HepG2 (cell line): Measurements from ENCODE around the gene ZBTB20. TPM values are rescaled to one million over a fixed set of nuclear protein-coding genes. Genes with fewer than 3 reads are reported as not detected.

Source experiments
- AFF4 ChIP-seq: sonication (generic); formaldehyde crosslinking; IDR thresholded peaks from 2 replicates; pipeline ENCODE4 v1.4.0; 2020; ENCODE audit warnings: missing genetic modification reagents
- ARID4A ChIP-seq: sonication (generic); formaldehyde crosslinking; IDR thresholded peaks from 2 replicates; pipeline ENCODE4 v1.5.0; 2020; ENCODE audit warnings: mild to moderate bottlenecking, missing genetic modification reagents, borderline replicate concordance
- CREB1 ChIP-seq, 2 experiments: fragments of 450-650 bp in 1 of 2; IDR thresholded peaks; 2 replicates each; pipeline ENCODE4 v1.6.1; 2016 to 2017; ENCODE audit warnings: control low read depth in 1 of 2, mild to moderate bottlenecking in 1 of 2, missing compliant biosample characterization in 1 of 2, missing genetic modification characterization in 1 of 2
- HNF4G ChIP-seq, 2 experiments: sonication (generic) in 1 of 2; formaldehyde crosslinking in 1 of 2; IDR thresholded peaks; 2 replicates each; pipeline versions ENCODE4 v1.4.0 to v1.6.1; 2011 to 2020; ENCODE audit warnings: borderline replicate concordance in 2 of 2, low read depth in 2 of 2, mild to moderate bottlenecking in 2 of 2, low read length in 1 of 2, missing genetic modification reagents in 1 of 2, moderate library complexity in 1 of 2
- MBNL3 ChIP-seq: fragments of 250-450 bp; sonication (Bioruptor Pico); conservative IDR thresholded peaks from 2 replicates; pipeline ENCODE4 v1.8.0; 2022; ENCODE audit warnings: mild to moderate bottlenecking, inconsistent platforms
- MED8 ChIP-seq: sonication (generic); formaldehyde crosslinking; IDR thresholded peaks from 2 replicates; pipeline ENCODE4 v1.8.1; 2023; ENCODE audit warnings: mild to moderate bottlenecking, missing genetic modification reagents; ENCODE audit not compliant: insufficient replicate concordance
- NR2C2 ChIP-seq: sonication (generic); formaldehyde crosslinking; IDR thresholded peaks from 2 replicates; pipeline ENCODE4 v1.4.0; 2020; ENCODE audit warnings: missing genetic modification reagents, mild to moderate bottlenecking, moderate library complexity, borderline replicate concordance
- PHF5A ChIP-seq: IDR thresholded peaks from one replicate; pipeline ENCODE4 v1.6.1; 2018; ENCODE audit warnings: low read depth, missing genetic modification reagents; ENCODE audit not compliant: unreplicated experiment
- SIX1 ChIP-seq: sonication (generic); formaldehyde crosslinking; IDR thresholded peaks from 2 replicates; pipeline ENCODE4 v1.4.0; 2020; ENCODE audit warnings: missing genetic modification reagents, borderline replicate concordance
- SMC3 ChIP-seq: IDR thresholded peaks from 2 replicates; pipeline ENCODE4 v1.6.1; 2011; ENCODE audit warnings: low read length, improper control_type of control experiment
- SOX13 ChIP-seq, 3 experiments: fragments of 450-650 bp in 1 of 3; sonication (generic) in 1 of 3; formaldehyde crosslinking in 1 of 3; IDR thresholded peaks in 2 of 3; conservative IDR thresholded peaks in 1 of 3; 2 replicates each; pipeline versions ENCODE4 v1.5.0 to v1.6.1; 2016 to 2020; ENCODE audit warnings: antibody characterized with exemption in 1 of 3, mild to moderate bottlenecking in 1 of 3, missing compliant biosample characterization in 1 of 3, missing genetic modification reagents in 1 of 3, moderate library complexity in 1 of 3
- ZFX ChIP-seq: sonication (generic); formaldehyde crosslinking; IDR thresholded peaks from 2 replicates; pipeline ENCODE4 v1.4.0; 2020; ENCODE audit warnings: mild to moderate bottlenecking, low read depth, missing genetic modification reagents, moderate library complexity
- ZNF343 ChIP-seq: sonication (generic); formaldehyde crosslinking; IDR thresholded peaks from 2 replicates; pipeline ENCODE4 v1.4.0; 2020; ENCODE audit warnings: mild to moderate bottlenecking, missing genetic modification reagents
- ZNF383 ChIP-seq: sonication (generic); formaldehyde crosslinking; IDR thresholded peaks from 2 replicates; pipeline ENCODE4 v1.4.0; 2020; ENCODE audit warnings: missing genetic modification reagents, mild to moderate bottlenecking, borderline replicate concordance
- ZNF552 ChIP-seq: sonication (generic); formaldehyde crosslinking; IDR thresholded peaks from 2 replicates; pipeline ENCODE4 v1.9.0; 2022; ENCODE audit warnings: missing genetic modification reagents, mild to moderate bottlenecking, borderline replicate concordance
- polyA plus RNA-seq, 8 experiments: library from polyadenylated mRNA; depleted of rRNA in 3 of 8; stranded (reverse) in 7 of 8; unstranded in 1 of 8; fragments of >200 nt; fragmentation: Illumina TruSeq in 4 of 8; extraction: Trizol in 4 of 8; gene quantifications; 2 replicates each; pipeline versions ENCODE4 v1.2.1 to v1.2.3, GENCODE V29; 2011 to 2016; ENCODE audit warnings: low read depth in 4 of 8, missing spikeins in 1 of 8, mixed read lengths in 1 of 8; ENCODE audit not compliant: insufficient read depth in 1 of 8
- total RNA-seq, 5 experiments: library from RNA; depleted of rRNA; stranded (reverse); fragments of >200 nt; fragmentation: Illumina TruSeq; extraction: Trizol; gene quantifications; 2 replicates each; pipeline ENCODE4 v1.2.3, GENCODE V29; 2016; ENCODE audit warnings: low read depth in 1 of 5
- TF ChIP-seq, protein P1 (sequence below): IDR thresholded peaks from 2 replicates; pipeline ENCODE4 v1.4.0; 2020; ENCODE audit warnings: mild to moderate bottlenecking, missing genetic modification reagents

Gene ZBTB20
- total and polyA plus RNA-seq, 2 of the 13 experiments (the other 11 are each of a cell fraction or from before 2014, with no cell fraction given) = 1.9 to 8.8 TPM

DNA sequence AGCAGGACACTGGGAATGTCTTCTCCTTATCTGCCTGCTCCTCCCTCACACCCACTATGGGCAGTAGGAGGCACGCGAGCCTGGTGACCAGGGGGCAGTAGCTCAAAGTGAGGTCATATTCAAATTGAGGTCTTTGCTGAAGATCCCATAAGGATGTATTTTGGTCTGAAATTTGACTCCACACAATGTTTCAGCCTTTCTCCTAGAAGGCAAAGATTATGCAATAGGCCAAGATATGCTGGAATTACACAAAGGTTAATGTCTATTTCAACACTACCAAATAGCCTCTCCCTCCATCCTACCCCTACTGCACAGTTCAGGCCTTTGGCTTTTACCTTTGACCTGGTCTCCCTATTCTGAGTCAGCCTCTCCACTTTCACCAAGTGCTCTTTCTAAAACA, 650.2 kb downstream of the ZBTB20 start (continued):
- TF ChIP-seq ARID4A (CRISPR knock-in tag) (peak; percentile 19; the same call in 1 of the 2 replicates), ZNF343 (no peak), PHF5A (CRISPR knock-in tag) (no peak), ZNF383 (CRISPR knock-in tag) (no peak), AFF4 (CRISPR knock-in tag) (no peak), SMC3 (no peak), ZNF552 (CRISPR knock-in tag) (no peak), MBNL3 (no peak), NR2C2 (peak; percentile 88), HNF4G (IDR thresholded peaks at IDR 0.05; ENCODE audit: borderline replicate concordance, low read depth, low read length) (peak; percentile 69; the same call in 1 of the 2 replicates), HNF4G (CRISPR knock-in tag; IDR thresholded peaks at IDR 0.05; ENCODE audit: borderline replicate concordance, low read depth) (no peak), SOX13 (IDR thresholded peaks at IDR 0.05) (no peak), SOX13 (CRISPR knock-in tag; conservative IDR thresholded peaks at IDR 0.05 in 1 of 2, IDR thresholded peaks at IDR 0.05 in 1 of 2) (peak in 1 of 2 experiments; percentile 37; a peak in 1 of 4 replicates), MED8 (CRISPR knock-in tag) (no peak), CREB1 (IDR thresholded peaks at IDR 0.05) (no peak), CREB1 (CRISPR knock-in tag; IDR thresholded peaks at IDR 0.05) (0 out of 2 replicates have a peak, but pooled peaks have one; percentile 14), SIX1 (peak; percentile 87), ZFX (CRISPR knock-in tag) (no peak)
- TF ChIP-seq, protein P1, sequence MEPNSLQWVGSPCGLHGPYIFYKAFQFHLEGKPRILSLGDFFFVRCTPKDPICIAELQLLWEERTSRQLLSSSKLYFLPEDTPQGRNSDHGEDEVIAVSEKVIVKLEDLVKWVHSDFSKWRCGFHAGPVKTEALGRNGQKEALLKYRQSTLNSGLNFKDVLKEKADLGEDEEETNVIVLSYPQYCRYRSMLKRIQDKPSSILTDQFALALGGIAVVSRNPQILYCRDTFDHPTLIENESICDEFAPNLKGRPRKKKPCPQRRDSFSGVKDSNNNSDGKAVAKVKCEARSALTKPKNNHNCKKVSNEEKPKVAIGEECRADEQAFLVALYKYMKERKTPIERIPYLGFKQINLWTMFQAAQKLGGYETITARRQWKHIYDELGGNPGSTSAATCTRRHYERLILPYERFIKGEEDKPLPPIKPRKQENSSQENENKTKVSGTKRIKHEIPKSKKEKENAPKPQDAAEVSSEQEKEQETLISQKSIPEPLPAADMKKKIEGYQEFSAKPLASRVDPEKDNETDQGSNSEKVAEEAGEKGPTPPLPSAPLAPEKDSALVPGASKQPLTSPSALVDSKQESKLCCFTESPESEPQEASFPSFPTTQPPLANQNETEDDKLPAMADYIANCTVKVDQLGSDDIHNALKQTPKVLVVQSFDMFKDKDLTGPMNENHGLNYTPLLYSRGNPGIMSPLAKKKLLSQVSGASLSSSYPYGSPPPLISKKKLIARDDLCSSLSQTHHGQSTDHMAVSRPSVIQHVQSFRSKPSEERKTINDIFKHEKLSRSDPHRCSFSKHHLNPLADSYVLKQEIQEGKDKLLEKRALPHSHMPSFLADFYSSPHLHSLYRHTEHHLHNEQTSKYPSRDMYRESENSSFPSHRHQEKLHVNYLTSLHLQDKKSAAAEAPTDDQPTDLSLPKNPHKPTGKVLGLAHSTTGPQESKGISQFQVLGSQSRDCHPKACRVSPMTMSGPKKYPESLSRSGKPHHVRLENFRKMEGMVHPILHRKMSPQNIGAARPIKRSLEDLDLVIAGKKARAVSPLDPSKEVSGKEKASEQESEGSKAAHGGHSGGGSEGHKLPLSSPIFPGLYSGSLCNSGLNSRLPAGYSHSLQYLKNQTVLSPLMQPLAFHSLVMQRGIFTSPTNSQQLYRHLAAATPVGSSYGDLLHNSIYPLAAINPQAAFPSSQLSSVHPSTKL (CRISPR knock-in tag) = peak; percentile 71
